ENCODE data around the gene CAMK2D.

CAMK2D gene

GRCh38 chr4:113772319-113772718, 10.8 kb upstream of the CAMK2D start:
- peaks cover 2% of the 10 kb centered on the region for H3K9me3 ChIP-seq (ENCODE audit: insufficient read depth, low read depth, low read length)
- no peak overlapping the region for H4K91ac ChIP-seq (ENCODE audit: low read depth, low read length)
- no peaks in the 10 kb centered on the region for H3K4me1 ChIP-seq (ENCODE audit: control insufficient read depth in 1 of 2, insufficient read depth in 2 of 2, low read length in 2 of 2)
- no peak overlapping the region for H2BK5ac ChIP-seq (ENCODE audit: low read depth, low read length, poor library complexity)
- H3K18ac ChIP-seq (ENCODE audit: low read length) = no peak overlapping the region
- H3K9ac ChIP-seq (ENCODE audit: low read length) = no peak overlapping the region
- H3K79me1 ChIP-seq (ENCODE audit: low read length) = no peaks in the 10 kb centered on the region
- H3K4ac ChIP-seq (ENCODE audit: low read depth, low read length) = no peak overlapping the region
- no peak overlapping the region for H3K23ac ChIP-seq (ENCODE audit: low read length)
- peak overlapping the region; percentile 40 for H3K4me3 ChIP-seq (ENCODE audit: low read depth, low read length)
- H4K12ac ChIP-seq (ENCODE audit: low read depth, low read length) = no peak overlapping the region
- no peak overlapping the region for H4K8ac ChIP-seq (ENCODE audit: low read depth, low read length)
- H3K27me3 ChIP-seq (ENCODE audit: insufficient read depth, low read length) = no peaks in the 10 kb centered on the region
- no peaks in the 10 kb centered on the region for H3K79me2 ChIP-seq (ENCODE audit: control insufficient read depth, insufficient read depth, low read length, poor library complexity)
- no peak overlapping the region for H3K27ac ChIP-seq (ENCODE audit: low read depth, low read length)
- no peak overlapping the region for H2BK120ac ChIP-seq (ENCODE audit: insufficient read depth, low read length, poor library complexity)
- no peak overlapping the region for H2AFZ ChIP-seq (ENCODE audit: insufficient read depth, low read length, poor library complexity)
- no peak overlapping the region for H2AK5ac ChIP-seq (ENCODE audit: low read length)
- H2BK12ac ChIP-seq (ENCODE audit: low read length) = no peak overlapping the region
- WGBS (ENCODE audit: extremely low coverage, insufficient coverage, insufficient read length) = no CpG with 5 or more reads among the region's 22 CpGs
- no peak overlapping the region for H3K4me2 ChIP-seq (ENCODE audit: low read length)
- no peak for DNase-seq
- H3K14ac ChIP-seq (ENCODE audit: low read length) = no peak overlapping the region
- peaks cover 0 to 3% of the 10 kb centered on the region in 2 experiments for H3K36me3 ChIP-seq (ENCODE audit: control insufficient read depth in 1 of 2, insufficient read depth in 2 of 2, low read length in 2 of 2)

DNA sequence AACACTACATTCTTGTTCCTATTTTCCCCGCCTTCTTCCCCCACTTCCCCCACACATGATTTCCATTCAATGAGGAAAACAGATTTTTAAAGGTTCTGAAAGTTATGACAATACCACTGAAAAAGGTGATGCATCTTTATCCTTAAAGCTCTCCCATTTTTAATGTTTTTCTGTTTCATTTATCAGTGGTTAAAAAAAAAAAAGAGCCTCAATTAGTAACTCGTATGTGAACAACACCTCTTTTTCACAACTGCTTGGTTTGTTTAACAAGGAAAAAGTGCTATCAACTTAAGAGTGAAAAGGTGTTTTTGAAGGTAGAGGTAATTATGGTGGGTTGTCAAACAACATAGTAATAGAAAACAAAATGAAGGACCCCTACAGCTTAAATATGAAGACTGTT, 8.2 kb upstream of the CAMK2D start:
- Histone ChIP-seq H3K14ac (ENCODE audit: low read length) (no peak overlapping the region), H3K4me3 (ENCODE audit: low read depth, low read length) (no peak overlapping the region), H3K36me3 (ENCODE audit: control insufficient read depth in 1 of 2, insufficient read depth in 2 of 2, low read length in 2 of 2) (peaks cover 0 to 3% of the 10 kb centered on the region in 2 experiments), H3K27ac (ENCODE audit: low read depth, low read length) (no peak overlapping the region), H3K79me1 (ENCODE audit: low read length) (peaks cover 4% of the 10 kb centered on the region), H4K12ac (ENCODE audit: low read depth, low read length) (no peak overlapping the region), H3K4me1 (ENCODE audit: control insufficient read depth in 1 of 2, insufficient read depth in 2 of 2, low read length in 2 of 2) (peaks cover 4 to 5% of the 10 kb centered on the region in 2 experiments), H2BK12ac (ENCODE audit: low read length) (no peak overlapping the region), H3K9me3 (ENCODE audit: insufficient read depth, low read depth, low read length) (peaks cover 2% of the 10 kb centered on the region), H2BK120ac (ENCODE audit: insufficient read depth, low read length, poor library complexity) (no peak overlapping the region), H2BK5ac (ENCODE audit: low read depth, low read length, poor library complexity) (no peak overlapping the region), H2AFZ (ENCODE audit: insufficient read depth, low read length, poor library complexity) (no peak overlapping the region), H3K4me2 (ENCODE audit: low read length) (no peak overlapping the region), H3K23ac (ENCODE audit: low read length) (no peak overlapping the region), H3K4ac (ENCODE audit: low read depth, low read length) (no peak overlapping the region), H4K91ac (ENCODE audit: low read depth, low read length) (no peak overlapping the region), H4K8ac (ENCODE audit: low read depth, low read length) (no peak overlapping the region), H3K9ac (ENCODE audit: low read length) (no peak overlapping the region), H3K18ac (ENCODE audit: low read length) (no peak overlapping the region), H3K79me2 (ENCODE audit: control insufficient read depth, insufficient read depth, low read length, poor library complexity) (no peaks in the 10 kb centered on the region), H2AK5ac (ENCODE audit: low read length) (no peak overlapping the region), H3K27me3 (ENCODE audit: insufficient read depth, low read length) (no peaks in the 10 kb centered on the region)
- no peak for DNase-seq
- no CpG with 5 or more reads among the region's 2 CpGs for WGBS (ENCODE audit: extremely low coverage, insufficient coverage, insufficient read length)

DNA sequence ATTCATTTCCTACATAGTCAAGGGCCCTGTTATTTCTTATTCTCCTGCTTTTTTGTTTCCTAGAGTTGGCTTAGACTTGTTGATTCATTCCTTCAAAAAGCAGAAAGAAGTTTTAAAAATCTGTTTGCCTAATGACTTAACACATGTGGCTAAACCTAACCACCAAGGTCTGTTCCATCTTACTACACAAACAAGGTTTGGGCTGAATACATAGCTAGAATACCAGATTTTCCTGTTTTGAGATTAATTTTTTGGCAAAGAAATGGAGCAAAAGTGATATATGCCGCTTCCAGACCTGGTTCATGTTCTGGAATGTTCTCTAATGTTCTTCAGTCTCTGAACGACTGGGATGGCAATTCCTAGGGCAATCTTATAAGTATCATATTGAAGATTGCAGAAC, 7.4 kb upstream of the CAMK2D start:
- Histone ChIP-seq H3K9ac (ENCODE audit: low read length) (no peak overlapping the region), H4K91ac (ENCODE audit: low read depth, low read length) (no peak overlapping the region), H2BK120ac (ENCODE audit: insufficient read depth, low read length, poor library complexity) (no peak overlapping the region), H2BK5ac (ENCODE audit: low read depth, low read length, poor library complexity) (no peak overlapping the region), H3K79me1 (ENCODE audit: low read length) (peaks cover 6% of the 10 kb centered on the region), H3K4me3 (ENCODE audit: low read depth, low read length) (no peak overlapping the region), H3K4ac (ENCODE audit: low read depth, low read length) (no peak overlapping the region), H3K36me3 (ENCODE audit: control insufficient read depth in 1 of 2, insufficient read depth in 2 of 2, low read length in 2 of 2) (peaks cover 0 to 3% of the 10 kb centered on the region in 2 experiments), H3K27me3 (ENCODE audit: insufficient read depth, low read length) (no peaks in the 10 kb centered on the region), H3K4me2 (ENCODE audit: low read length) (no peak overlapping the region), H3K4me1 (ENCODE audit: control insufficient read depth in 1 of 2, insufficient read depth in 2 of 2, low read length in 2 of 2) (peaks cover 4 to 5% of the 10 kb centered on the region in 2 experiments), H2AK5ac (ENCODE audit: low read length) (no peak overlapping the region), H3K18ac (ENCODE audit: low read length) (no peak overlapping the region), H3K14ac (ENCODE audit: low read length) (no peak overlapping the region), H3K9me3 (ENCODE audit: insufficient read depth, low read depth, low read length) (peaks cover 2% of the 10 kb centered on the region), H3K23ac (ENCODE audit: low read length) (no peak overlapping the region), H2BK12ac (ENCODE audit: low read length) (no peak overlapping the region), H4K12ac (ENCODE audit: low read depth, low read length) (no peak overlapping the region), H2AFZ (ENCODE audit: insufficient read depth, low read length, poor library complexity) (no peak overlapping the region), H4K8ac (ENCODE audit: low read depth, low read length) (no peak overlapping the region), H3K27ac (ENCODE audit: low read depth, low read length) (no peak overlapping the region), H3K79me2 (ENCODE audit: control insufficient read depth, insufficient read depth, low read length, poor library complexity) (no peaks in the 10 kb centered on the region)
- WGBS (ENCODE audit: extremely low coverage, insufficient coverage, insufficient read length) = no CpG with 5 or more reads among the region's 2 CpGs
- no peak for DNase-seq

GRCh38 chr4:113766882-113767281, 5.3 kb upstream of the CAMK2D start:
- no peaks in the 10 kb centered on the region for H3K36me3 ChIP-seq (ENCODE audit: control insufficient read depth in 1 of 2, insufficient read depth in 2 of 2, low read length in 2 of 2)
- no peak overlapping the region for H3K4ac ChIP-seq (ENCODE audit: low read depth, low read length)
- no peak for DNase-seq
- H2AK5ac ChIP-seq (ENCODE audit: low read length) = no peak overlapping the region
- peaks cover 4 to 5% of the 10 kb centered on the region in 2 experiments for H3K4me1 ChIP-seq (ENCODE audit: control insufficient read depth in 1 of 2, insufficient read depth in 2 of 2, low read length in 2 of 2)
- H3K27me3 ChIP-seq (ENCODE audit: insufficient read depth, low read length) = no peaks in the 10 kb centered on the region
- H3K18ac ChIP-seq (ENCODE audit: low read length) = peak overlapping the region; percentile 11
- no peak overlapping the region for H4K12ac ChIP-seq (ENCODE audit: low read depth, low read length)
- H3K27ac ChIP-seq (ENCODE audit: low read depth, low read length) = no peak overlapping the region
- H3K14ac ChIP-seq (ENCODE audit: low read length) = no peak overlapping the region
- no peak overlapping the region for H3K23ac ChIP-seq (ENCODE audit: low read length)
- no peak overlapping the region for H2AFZ ChIP-seq (ENCODE audit: insufficient read depth, low read length, poor library complexity)
- no CpG with 5 or more reads among the region's 2 CpGs for WGBS (ENCODE audit: extremely low coverage, insufficient coverage, insufficient read length)
- peaks cover 2% of the 10 kb centered on the region for H3K79me2 ChIP-seq (ENCODE audit: control insufficient read depth, insufficient read depth, low read length, poor library complexity)
- peak overlapping the region; percentile 41 for H2BK120ac ChIP-seq (ENCODE audit: insufficient read depth, low read length, poor library complexity)
- H4K8ac ChIP-seq (ENCODE audit: low read depth, low read length) = peak overlapping the region; percentile 42
- no peak overlapping the region for H3K9ac ChIP-seq (ENCODE audit: low read length)
- H3K4me2 ChIP-seq (ENCODE audit: low read length) = no peak overlapping the region
- peak overlapping the region; percentile 75 for H2BK12ac ChIP-seq (ENCODE audit: low read length)
- peak overlapping the region; percentile 26 for H2BK5ac ChIP-seq (ENCODE audit: low read depth, low read length, poor library complexity)
- H3K9me3 ChIP-seq (ENCODE audit: insufficient read depth, low read depth, low read length) = no peaks in the 10 kb centered on the region
- H3K79me1 ChIP-seq (ENCODE audit: low read length) = peaks cover 13% of the 10 kb centered on the region
- peak overlapping the region; percentile 30 for H4K91ac ChIP-seq (ENCODE audit: low read depth, low read length)
- H3K4me3 ChIP-seq (ENCODE audit: low read depth, low read length) = no peak overlapping the region

All from trophoblast cell (in vitro differentiated cells and primary cell).